A549 (cell line): Measurements from ENCODE around the gene RIT1. TPM values are rescaled to one million over a fixed set of nuclear protein-coding genes. Genes with fewer than 3 reads are reported as not detected.
A peak's percentile ranks its signal among the peaks of the same experiment; 100 is the strongest.

ENCODE experiments used
- ATAC-seq, 2 experiments: fragments of 200-7000 bp in 1 of 2; fragments of >200 bp in 1 of 2; cut with Nextera tagmentation in 1 of 2; cut with Tn5 transposase in 1 of 2; 3 replicates each; pipeline versions ENCODE4 v1.8.0 to v1.9.1; 2018 to 2020; ENCODE audit warnings: mild to moderate bottlenecking in 1 of 2, moderate library complexity in 1 of 2
- CTCF ChIA-PET: fragments of 300-600 bp; sonication (Branson Sonifier 250); formaldehyde crosslinking; extraction: SDS; loops from one replicate; lab custom pipeline; 2021; ENCODE audit warnings: antibody characterized with exemption, inconsistent platforms; lab: Yijun Ruan, JAX
- POLR2A ChIA-PET: fragments of 350-600 bp; formaldehyde crosslinking; extraction: SDS; loops from one replicate; lab custom pipeline; 2021; ENCODE audit warnings: antibody characterized with exemption, inconsistent platforms; lab: Yijun Ruan, JAX
- DNase-seq, 2 experiments: peaks; one replicate each; pipeline versions ENCODE4 v3.0.0 to v3.0.0-alpha.2; 2011 to 2016; ENCODE audit warnings: low read depth in 1 of 2, low spot score in 1 of 2
- FAIRE-seq: peaks from 2 replicates; lab custom pipeline; 2011; peaks lifted over from hg19 to GRCh38; lab: Jason Lieb, UNC
- H3K27ac ChIP-seq, 2 experiments: fragments of >200 bp; sonication (Bioruptor Twin); formaldehyde crosslinking; 3 replicates each; pipeline ENCODE4 v1.5.1; 2016 to 2017
- H3K4me1 ChIP-seq: fragments of >200 bp; sonication (Bioruptor Twin); formaldehyde crosslinking; 3 replicates; pipeline ENCODE4 v1.6.1; 2016
- H3K4me2 ChIP-seq: fragments of >200 bp; sonication (Bioruptor Twin); formaldehyde crosslinking; 3 replicates; pipeline ENCODE4 v1.6.1; 2016
- H3K4me3 ChIP-seq: fragments of >200 bp; sonication (Bioruptor Twin); formaldehyde crosslinking; 3 replicates; pipeline ENCODE4 v1.5.1; 2016
- H3K9me3 ChIP-seq: fragments of >200 bp; sonication (Bioruptor Twin); formaldehyde crosslinking; 3 replicates; pipeline ENCODE4 v1.6.1; 2016
- CEBPB ChIP-seq, 2 experiments: fragments of >200 bp in 1 of 2; sonication (Bioruptor Twin) in 1 of 2; formaldehyde crosslinking in 1 of 2; IDR thresholded peaks; 2 replicates each; pipeline ENCODE4 v1.6.1; 2012 to 2016
- CHD4 ChIP-seq: fragments of 200-600 bp; sonication (generic); IDR thresholded peaks from 2 replicates; pipeline ENCODE4 v1.6.1; 2016; ENCODE audit warnings: antibody characterized with exemption, mild to moderate bottlenecking, borderline replicate concordance
- FOSL2 ChIP-seq, 2 experiments: fragments of 450-650 bp in 1 of 2; fragments of >200 bp in 1 of 2; sonication (Bioruptor Twin) in 1 of 2; formaldehyde crosslinking; IDR thresholded peaks; 2 replicates each; pipeline versions ENCODE4 v1.5.0 to v1.6.1; 2016 to 2020; ENCODE audit warnings: mild to moderate bottlenecking in 1 of 2, moderate library complexity in 1 of 2
- GATA3 ChIP-seq: IDR thresholded peaks from 2 replicates; pipeline ENCODE4 v1.6.1; 2012; ENCODE audit warnings: borderline replicate concordance
- HEYL ChIP-seq: fragments of 250-450 bp; sonication (Bioruptor Pico); IDR thresholded peaks from 2 replicates; pipeline ENCODE4 v1.8.0; 2021; ENCODE audit warnings: mild to moderate bottlenecking, moderate library complexity
- JUN ChIP-seq, 2 experiments: fragments of >200 bp; sonication (Bioruptor Twin); formaldehyde crosslinking; IDR thresholded peaks; 2 replicates in 1 of 2; 3 replicates in 1 of 2; pipeline ENCODE4 v1.6.1; 2016 to 2017
- NFE2L2 ChIP-seq: fragments of 150-350 bp; conservative IDR thresholded peaks from 2 replicates; pipeline ENCODE4 v1.6.1; 2014; ENCODE audit warnings: low read length
- NR3C1 ChIP-seq: fragments of >200 bp; sonication (Bioruptor Twin); formaldehyde crosslinking; IDR thresholded peaks from 3 replicates; pipeline ENCODE4 v1.6.1; 2017
- PBX3 ChIP-seq: IDR thresholded peaks from 2 replicates; pipeline ENCODE4 v1.6.1; 2012
- POLR2A ChIP-seq: IDR thresholded peaks from 2 replicates; pipeline ENCODE4 v1.6.1; 2012; ENCODE audit warnings: mild to moderate bottlenecking, low read length
- RAD21 ChIP-seq, 2 experiments: fragments of >200 bp in 1 of 2; sonication (Bioruptor Twin) in 1 of 2; formaldehyde crosslinking in 1 of 2; IDR thresholded peaks in 1 of 2; conservative IDR thresholded peaks in 1 of 2; 2 replicates in 1 of 2; 3 replicates in 1 of 2; pipeline ENCODE4 v1.6.1; 2012 to 2018; ENCODE audit warnings: inconsistent platforms in 1 of 2
- RFX5 ChIP-seq: fragments of 450-650 bp; IDR thresholded peaks from 2 replicates; pipeline ENCODE4 v1.7.1; 2014; ENCODE audit warnings: antibody characterized with exemption, mild to moderate bottlenecking, moderate library complexity
- SMC3 ChIP-seq: fragments of >200 bp; sonication (Bioruptor Twin); formaldehyde crosslinking; IDR thresholded peaks from 3 replicates; pipeline ENCODE4 v1.6.1; 2018; ENCODE audit warnings: inconsistent platforms
- TP53 ChIP-seq: fragments of 250-450 bp; sonication (Bioruptor Pico); IDR thresholded peaks from 2 replicates; pipeline ENCODE4 v1.5.0; 2021; ENCODE audit warnings: mild to moderate bottlenecking, moderate library complexity
- ZFP36 ChIP-seq: fragments of 450-650 bp; IDR thresholded peaks from 2 replicates; pipeline ENCODE4 v1.6.1; 2014; ENCODE audit warnings: borderline replicate concordance; ENCODE audit not compliant: partially characterized antibody
- ZSCAN20 ChIP-seq: fragments of 250-450 bp; sonication (Bioruptor Pico); IDR thresholded peaks from 2 replicates; pipeline ENCODE4 v1.8.0; 2022; ENCODE audit warnings: mild to moderate bottlenecking, moderate library complexity
- WGBS: methylation state at CpG from one replicate; pipeline ENCODE4 v1.1.6; 2017; ENCODE audit errors: missing lambda C conversion rate; 5-methylcytosine and 5-hydroxymethylcytosine counted together
- polyA plus RNA-seq, 4 experiments: library from polyadenylated mRNA; depleted of rRNA in 3 of 4; stranded (reverse); fragments of >200 nt; fragmentation: RNase III in 1 of 4; extraction: RNeasy Plus Mini Kit Qiagen cat#74134 plus additional on column Dnase treatment in 1 of 4; gene quantifications; 2 replicates in 3 of 4; 3 replicates in 1 of 4; pipeline ENCODE4 v1.2.3, GENCODE V29; 2011 to 2017
- TF ChIP-seq, protein P1 (sequence below): fragments of >200 bp; sonication (Bioruptor Twin); formaldehyde crosslinking; IDR thresholded peaks from 3 replicates; pipeline ENCODE4 v1.5.1; 2016
- TF ChIP-seq, protein P2 (sequence below): IDR thresholded peaks from 2 replicates; pipeline ENCODE4 v1.6.1; 2012
- TF ChIP-seq, protein P3 (sequence below): fragments of >200 bp; sonication (Bioruptor Twin); formaldehyde crosslinking; IDR thresholded peaks from 3 replicates; pipeline ENCODE4 v1.6.1; 2016

Gene RIT1
- polyA plus RNA-seq, 2 of the 4 experiments (the other 2 are of a cell fraction) = 23.6 to 51.9 TPM

DNA sequence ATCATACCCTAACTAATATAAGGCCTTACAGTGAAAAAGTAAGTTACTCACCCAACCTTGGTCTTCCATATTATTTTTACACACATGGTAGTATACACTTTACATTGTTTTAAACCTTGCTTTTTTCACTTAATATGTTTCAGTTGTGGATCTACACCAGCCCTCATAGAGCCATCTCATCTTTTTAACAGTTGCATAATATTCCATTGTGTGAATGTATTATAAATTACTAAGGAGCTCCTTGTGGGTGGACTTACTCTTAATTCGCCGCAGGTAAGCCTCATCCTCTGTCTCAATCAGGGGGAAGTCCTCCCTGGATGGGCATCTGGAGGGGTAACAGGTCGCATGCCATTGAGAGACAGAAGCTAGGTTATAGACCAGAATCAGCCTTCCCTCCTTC is 43.5 kb upstream of the RIT1 start:
- no peak for DNase-seq
- Histone ChIP-seq H3K4me1 (no peaks in the 10 kb centered on the region; the same call in 2 of the 3 replicates), H3K27ac (no peak overlapping the region), H3K4me2 (no peak overlapping the region), H3K9me3 (no peaks in the 10 kb centered on the region), H3K4me3 (no peak overlapping the region)
- no peak for FAIRE-seq
- WGBS = 92% methylated on average over 3 of the region's 3 CpGs
- ChIA-PET CTCF (interaction anchor here (0.8 to 4.1 kb wide), 9 partner anchors 8 to 111 kb away, joined by 3 to 36 read pairs (median 4); no protein-coding TSS in a partner anchor), POLR2A (no interaction called here)
- TF ChIP-seq POLR2A (no peak), ZSCAN20 (CRISPR knock-in tag) (no peak), SMC3 (no peak), PBX3 (no peak)
- TF ChIP-seq, protein P1, sequence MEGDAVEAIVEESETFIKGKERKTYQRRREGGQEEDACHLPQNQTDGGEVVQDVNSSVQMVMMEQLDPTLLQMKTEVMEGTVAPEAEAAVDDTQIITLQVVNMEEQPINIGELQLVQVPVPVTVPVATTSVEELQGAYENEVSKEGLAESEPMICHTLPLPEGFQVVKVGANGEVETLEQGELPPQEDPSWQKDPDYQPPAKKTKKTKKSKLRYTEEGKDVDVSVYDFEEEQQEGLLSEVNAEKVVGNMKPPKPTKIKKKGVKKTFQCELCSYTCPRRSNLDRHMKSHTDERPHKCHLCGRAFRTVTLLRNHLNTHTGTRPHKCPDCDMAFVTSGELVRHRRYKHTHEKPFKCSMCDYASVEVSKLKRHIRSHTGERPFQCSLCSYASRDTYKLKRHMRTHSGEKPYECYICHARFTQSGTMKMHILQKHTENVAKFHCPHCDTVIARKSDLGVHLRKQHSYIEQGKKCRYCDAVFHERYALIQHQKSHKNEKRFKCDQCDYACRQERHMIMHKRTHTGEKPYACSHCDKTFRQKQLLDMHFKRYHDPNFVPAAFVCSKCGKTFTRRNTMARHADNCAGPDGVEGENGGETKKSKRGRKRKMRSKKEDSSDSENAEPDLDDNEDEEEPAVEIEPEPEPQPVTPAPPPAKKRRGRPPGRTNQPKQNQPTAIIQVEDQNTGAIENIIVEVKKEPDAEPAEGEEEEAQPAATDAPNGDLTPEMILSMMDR = no peak
- no peak for ATAC-seq

DNA sequence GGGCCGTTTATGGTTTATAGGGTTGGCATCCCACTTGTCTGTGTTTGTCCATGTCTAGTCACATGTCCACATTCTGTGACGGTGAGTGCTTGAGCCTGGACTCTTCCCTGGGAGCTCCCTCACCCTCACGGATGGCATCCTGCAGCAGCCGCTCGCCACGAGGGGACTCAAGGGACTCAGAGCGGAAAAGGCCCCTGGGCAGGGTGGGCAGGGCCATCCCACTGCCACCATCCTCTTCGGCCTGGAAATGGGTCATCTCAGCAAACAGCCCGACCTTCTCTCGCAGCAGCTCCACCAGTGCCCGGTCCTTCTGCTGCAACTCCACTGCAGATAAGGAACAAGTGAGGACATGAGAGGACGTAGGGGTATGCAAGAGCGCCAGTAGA is 41.3 kb upstream of the RIT1 start:
- no peak for TF ChIP-seq RFX5
- no peak for TF ChIP-seq POLR2A
- no peak for TF ChIP-seq JUN (IDR thresholded peaks at IDR 0.05)
- CTCF ChIA-PET = interaction anchor here (1.7 to 6.8 kb wide), 3 partner anchors 10 to 37 kb away, joined by 12 to 41 read pairs (median 40); partner anchors contain the start of gene RXFP4
- DNase-seq (no peak), ATAC-seq (no peak), FAIRE-seq (no peak)
- H3K9me3 ChIP-seq = no peaks in the 10 kb centered on the region
- WGBS = 90% methylated on average over 13 of the region's 13 CpGs
- H3K4me1 ChIP-seq = no peaks in the 10 kb centered on the region; the same call in 2 of the 3 replicates
- POLR2A ChIA-PET = no interaction called here
- no peak overlapping the region for H3K27ac ChIP-seq
- H3K4me3 ChIP-seq = no peak overlapping the region
- no peak overlapping the region for H3K4me2 ChIP-seq

- Histone ChIP-seq H3K27ac (no peak overlapping the region), H3K4me3 (no peak overlapping the region), H3K9me3 (no peaks in the 10 kb centered on the region)
- ATAC-seq (no peak), DNase-seq (no peak)
- CTCF ChIA-PET = interaction anchor here (4.9 to 6.8 kb wide), 3 partner anchors 10 to 37 kb away, joined by 16 to 41 read pairs (median 40); partner anchors contain the start of gene RXFP4
- POLR2A ChIA-PET = no interaction called here
- TF ChIP-seq NFE2L2 (no peak), HEYL (CRISPR knock-in tag) (no peak), NR3C1 (no peak), RAD21 (conservative IDR thresholded peaks at IDR 0.05 in 1 of 2, IDR thresholded peaks at IDR 0.05 in 1 of 2) (no peak)
- TF ChIP-seq, all 56 proteins: peak for 0
- Histone ChIP-seq H3K4me1 (peaks cover 5% of the 10 kb centered on the region; the same call in 2 of the 3 replicates), H3K4me2 (no peak overlapping the region)
- FAIRE-seq = no peak
- WGBS = 87% methylated on average over 6 of the region's 6 CpGs
These were observed 40.8 kb upstream of the RIT1 start for GRCh38 chr1:155951753-155952504.

DNA sequence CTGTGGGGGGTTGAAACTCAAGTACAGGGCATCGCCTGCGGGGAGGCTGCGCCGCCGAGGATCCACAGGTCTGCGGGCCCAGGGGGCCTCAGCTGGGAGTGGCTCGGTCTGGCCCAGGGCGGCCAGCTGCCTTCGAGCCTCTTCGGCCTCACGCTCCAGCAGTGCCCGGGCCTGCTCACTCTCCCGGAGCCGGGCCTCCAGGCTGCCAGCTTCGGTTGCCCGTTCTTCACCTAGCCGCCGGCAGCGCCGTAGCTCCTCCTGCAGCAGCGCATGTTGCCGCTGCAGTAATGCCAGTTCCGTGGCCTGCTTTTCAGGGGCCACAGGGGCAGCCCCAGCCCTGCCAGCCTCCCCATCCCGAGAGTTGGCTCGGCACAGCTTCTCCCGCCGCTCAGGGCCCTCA is 39.7 kb upstream of the RIT1 start:
- ATAC-seq (peak in 1 of 2 experiments; percentile 13; a peak in 2 of 6 replicates), DNase-seq (no peak), FAIRE-seq (no peak)
- H3K27ac ChIP-seq = no peak overlapping the region
- H3K4me3 ChIP-seq = no peak overlapping the region
- ChIA-PET CTCF (interaction anchor here (0.8 to 6.8 kb wide), 4 partner anchors 11 to 38 kb away, joined by 4 to 41 read pairs (median 28); partner anchors contain the start of gene RXFP4), POLR2A (no interaction called here)
- 98% methylated on average over 13 of the region's 27 CpGs for WGBS
- peaks cover 16% of the 10 kb centered on the region for H3K4me1 ChIP-seq
- no peaks in the 10 kb centered on the region for H3K9me3 ChIP-seq
- H3K4me2 ChIP-seq = no peak overlapping the region
- no peak for TF ChIP-seq ZSCAN20 (CRISPR knock-in tag)
- TF ChIP-seq CEBPB (IDR thresholded peaks at IDR 0.05) = no peak
- TF ChIP-seq, protein P1 = no peak
- TF ChIP-seq, protein P2, sequence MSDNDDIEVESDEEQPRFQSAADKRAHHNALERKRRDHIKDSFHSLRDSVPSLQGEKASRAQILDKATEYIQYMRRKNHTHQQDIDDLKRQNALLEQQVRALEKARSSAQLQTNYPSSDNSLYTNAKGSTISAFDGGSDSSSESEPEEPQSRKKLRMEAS = no peak
- TF ChIP-seq GATA3 = no peak
- TF ChIP-seq, protein P3, sequence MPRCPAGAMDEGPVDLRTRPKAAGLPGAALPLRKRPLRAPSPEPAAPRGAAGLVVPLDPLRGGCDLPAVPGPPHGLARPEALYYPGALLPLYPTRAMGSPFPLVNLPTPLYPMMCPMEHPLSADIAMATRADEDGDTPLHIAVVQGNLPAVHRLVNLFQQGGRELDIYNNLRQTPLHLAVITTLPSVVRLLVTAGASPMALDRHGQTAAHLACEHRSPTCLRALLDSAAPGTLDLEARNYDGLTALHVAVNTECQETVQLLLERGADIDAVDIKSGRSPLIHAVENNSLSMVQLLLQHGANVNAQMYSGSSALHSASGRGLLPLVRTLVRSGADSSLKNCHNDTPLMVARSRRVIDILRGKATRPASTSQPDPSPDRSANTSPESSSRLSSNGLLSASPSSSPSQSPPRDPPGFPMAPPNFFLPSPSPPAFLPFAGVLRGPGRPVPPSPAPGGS = no peak
- TF ChIP-seq FOSL2 (IDR thresholded peaks at IDR 0.05) = no peak
- no peak for TF ChIP-seq FOSL2 (CRISPR knock-in tag; IDR thresholded peaks at IDR 0.05)
- TF ChIP-seq CHD4 = no peak
- no peak for TF ChIP-seq ZFP36
- no peak for TF ChIP-seq TP53 (CRISPR knock-in tag)
